ENCODE data around the gene STK32A. TPM values are rescaled to one million over a fixed set of nuclear protein-coding genes. Genes with fewer than 3 reads are reported as not detected.

Gene STK32A
- total RNA-seq, 1 donor from 2014 or later: 0.92 TPM

- intact Hi-C loops (cut with DNase I): loop anchor here (5.0 kb wide), 1 partner anchor 43 kb away; no protein-coding TSS in a partner anchor
- DNase-seq (ENCODE audit: low spot score): no peak
These were observed 174.2 kb downstream of the STK32A start for GRCh38 chr5:147408980-147409379.

GRCh38 chr5:147410496-147411358 lies 175.9 kb downstream of the STK32A start:
- DNase-seq (ENCODE audit: low spot score): no peak
- intact Hi-C loops (cut with DNase I): no loop called here

DNA sequence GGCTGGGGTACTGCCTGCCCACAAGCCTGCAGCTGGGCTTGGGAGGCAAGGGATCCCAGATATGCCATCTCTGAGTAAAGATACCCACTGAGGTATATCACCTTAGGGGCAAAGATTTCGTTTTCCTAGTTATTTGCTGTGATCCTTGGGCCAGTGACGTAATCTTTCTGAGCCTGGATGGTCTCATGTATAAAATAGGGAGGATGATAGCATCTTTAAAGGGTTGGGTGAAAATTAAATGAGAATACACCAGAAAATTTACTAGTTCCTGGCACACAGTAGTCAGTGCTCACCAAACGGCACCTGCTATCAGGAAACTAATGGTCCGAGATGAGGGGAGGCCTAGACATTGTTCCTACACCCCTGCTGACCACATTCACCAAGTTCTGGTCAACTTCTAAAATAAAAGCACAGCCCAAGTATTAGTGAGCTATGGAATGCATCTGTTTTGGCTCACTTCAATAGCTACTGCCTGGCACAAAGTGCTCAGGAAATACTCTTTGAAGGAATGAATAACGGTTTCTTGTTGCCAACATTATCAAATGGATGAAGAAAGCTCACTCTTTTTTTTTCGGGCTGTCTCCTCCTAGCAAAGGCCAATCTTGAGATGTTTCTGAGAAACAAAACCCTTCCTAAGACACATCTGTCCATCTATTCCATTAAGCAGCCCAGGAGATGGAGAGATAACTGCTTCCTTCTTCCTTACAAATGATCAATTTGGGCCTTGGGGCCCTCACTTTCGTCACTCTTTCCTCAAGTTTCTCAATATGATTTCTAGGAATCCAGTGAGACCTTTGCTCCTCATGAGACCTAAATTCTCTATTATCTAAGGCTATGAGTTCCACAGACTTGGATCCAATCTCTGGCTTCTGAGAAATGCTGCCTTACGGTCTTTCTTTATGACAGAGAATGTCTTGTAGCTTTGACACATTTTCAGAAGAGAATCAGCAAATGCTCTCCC lies 176.8 kb downstream of the STK32A start:
- intact Hi-C loops (cut with DNase I): no loop called here
- DNase-seq (ENCODE audit: low spot score): no peak

- DNase-seq (ENCODE audit: low spot score): no peak
- intact Hi-C loops (cut with DNase I): no loop called here
These were observed 177.7 kb downstream of the STK32A start for GRCh38 chr5:147412561-147412960.

- no peak for DNase-seq (ENCODE audit: low spot score)
- intact Hi-C loops (cut with DNase I): no loop called here
These were observed 178.4 kb downstream of the STK32A start for GRCh38 chr5:147413266-147413665.

- DNase-seq (ENCODE audit: low spot score): no peak
These were observed 180.8 kb downstream of the STK32A start for GRCh38 chr5:147415651-147416050.

DNA sequence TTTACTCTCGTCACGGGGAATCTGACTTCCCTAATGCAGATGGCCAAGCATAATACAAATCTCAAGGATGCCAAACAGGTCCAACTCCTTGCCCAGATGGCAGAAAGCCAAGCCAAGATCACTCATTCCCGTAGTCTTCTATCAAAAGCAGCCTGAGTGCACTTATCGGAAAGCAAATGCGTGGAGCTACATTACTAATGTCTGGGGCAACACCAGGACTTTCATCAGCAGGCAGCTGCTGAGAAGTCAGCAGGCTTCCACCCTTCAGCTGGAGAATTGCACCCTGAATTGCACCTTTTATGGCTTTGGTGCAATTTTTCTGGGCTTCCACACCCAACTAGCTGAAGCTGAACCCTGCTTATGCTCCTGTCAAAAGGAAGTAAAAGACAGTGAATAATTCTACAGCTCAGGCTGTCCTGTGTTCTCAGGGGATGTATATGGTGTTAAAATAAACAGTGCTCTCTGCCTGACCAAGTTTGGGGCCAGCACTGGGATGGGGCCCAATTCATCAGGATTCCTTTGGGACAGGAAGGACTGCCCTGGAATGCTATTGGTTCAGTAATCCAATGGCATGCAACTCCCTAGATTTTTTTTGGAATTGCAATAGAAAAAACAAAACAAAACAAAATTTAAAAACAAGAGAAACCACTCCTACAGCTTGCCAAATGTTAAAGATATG lies 182.4 kb downstream of the STK32A start:
- intact Hi-C loops (cut with DNase I): no loop called here
- DNase-seq (ENCODE audit: low spot score): no peak

More at GRCh38 chr5:147415651-147416050, 180.8 kb downstream of the STK32A start:
- intact Hi-C loops (cut with DNase I): no loop called here

- intact Hi-C loops (cut with DNase I): no loop called here
- DNase-seq (ENCODE audit: low spot score): no peak
These were observed 183.8 kb downstream of the STK32A start for GRCh38 chr5:147418613-147419012.

GRCh38 chr5:147426640-147427327 lies 192.0 kb downstream of the STK32A start:
- DNase-seq (ENCODE audit: low spot score): no peak
- intact Hi-C loops (cut with DNase I): no loop called here

- DNase-seq (ENCODE audit: low spot score): no peak
- intact Hi-C loops (cut with DNase I): no loop called here
These were observed 192.9 kb downstream of the STK32A start for GRCh38 chr5:147427521-147428401.

DNA sequence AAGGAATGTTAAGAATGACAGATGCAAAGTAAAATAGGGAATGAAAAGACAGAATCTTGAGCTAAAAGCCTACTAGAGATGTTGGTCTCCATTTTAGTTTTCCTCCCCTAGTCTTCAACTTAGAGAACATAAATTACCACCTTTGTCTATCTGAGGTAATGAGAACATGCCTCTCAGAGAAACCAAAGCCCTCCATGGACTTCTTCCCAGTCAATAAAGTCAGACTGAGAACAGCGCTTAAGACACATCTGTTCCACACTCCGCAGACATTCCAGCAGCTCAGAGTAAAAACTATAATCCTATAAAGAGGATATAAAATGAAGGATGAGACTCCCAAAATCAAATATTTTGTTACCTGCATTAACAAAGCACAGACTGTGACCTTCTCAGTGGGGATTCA lies 195.8 kb downstream of the STK32A start:
- intact Hi-C loops (cut with DNase I): no loop called here
- no peak for DNase-seq (ENCODE audit: low spot score)

DNA sequence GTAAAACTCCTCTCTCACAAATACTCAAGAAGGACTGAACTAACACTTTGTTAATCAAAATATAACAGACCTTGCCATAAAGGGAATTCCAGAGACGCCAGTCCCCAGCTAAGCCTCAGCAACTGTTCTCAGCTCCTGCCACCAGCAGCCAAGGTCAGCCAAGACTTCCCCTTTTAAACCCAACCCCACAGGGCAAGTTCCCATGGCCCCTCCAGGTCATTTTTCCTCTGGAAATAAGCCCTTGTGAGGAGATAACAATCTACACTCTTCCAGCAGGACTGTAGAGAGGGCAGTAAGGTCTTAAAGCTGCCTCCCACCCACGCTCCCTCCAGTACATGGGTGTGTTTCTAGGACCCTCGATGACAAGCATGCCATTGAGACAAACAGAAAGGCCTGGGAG lies 196.8 kb downstream of the STK32A start:
- intact Hi-C loops (cut with DNase I): no loop called here
- no peak for DNase-seq (ENCODE audit: low spot score)

DNA sequence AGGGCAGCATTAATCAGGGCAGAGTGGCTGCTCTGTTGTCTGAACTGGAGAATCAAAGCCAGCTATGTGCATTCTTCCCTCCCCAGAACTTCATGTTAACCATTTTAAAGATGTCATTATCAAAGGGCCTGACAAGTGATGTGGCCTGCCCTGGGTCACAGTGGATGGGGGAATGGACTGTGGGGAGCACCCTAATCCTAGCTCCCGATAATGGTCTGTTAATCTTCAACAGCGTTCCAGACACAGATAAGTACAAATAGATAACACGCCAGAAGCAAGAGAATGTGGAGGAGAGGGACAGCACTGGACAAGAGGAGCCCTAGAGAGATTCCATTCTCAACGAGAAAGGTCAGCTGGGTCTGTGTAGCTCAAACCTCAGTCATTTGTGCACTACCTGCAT lies 197.5 kb downstream of the STK32A start:
- no peak for DNase-seq (ENCODE audit: low spot score)
- intact Hi-C loops (cut with DNase I): no loop called here

GRCh38 chr5:147434049-147434448 lies 199.2 kb downstream of the STK32A start:
- DNase-seq (ENCODE audit: low spot score): no peak
- intact Hi-C loops (cut with DNase I): no loop called here

DNA sequence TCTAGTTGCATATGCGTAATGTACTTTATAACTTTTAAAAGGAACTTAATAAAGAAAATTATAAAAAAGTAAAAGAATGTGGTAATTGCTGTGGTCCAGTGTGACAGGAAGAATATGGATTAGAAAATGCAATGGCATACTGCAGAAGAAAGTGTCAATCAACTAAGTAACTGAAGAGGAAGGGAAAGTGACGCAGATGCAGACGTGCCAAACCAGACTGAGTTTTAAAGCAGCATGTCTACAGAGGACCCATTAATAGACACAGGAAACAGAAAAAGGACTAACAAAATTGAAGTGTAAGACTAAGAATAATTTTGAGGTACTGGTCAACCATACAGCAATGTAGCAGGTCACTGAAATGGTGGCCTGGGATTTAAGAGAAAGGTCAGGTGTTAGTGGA lies 201.8 kb downstream of the STK32A start:
- DNase-seq (ENCODE audit: low spot score): no peak
- intact Hi-C loops (cut with DNase I): no loop called here

- DNase-seq (ENCODE audit: low spot score): no peak
- intact Hi-C loops (cut with DNase I): no loop called here
These were observed 202.4 kb downstream of the STK32A start for GRCh38 chr5:147437161-147437596.

All from cardiac septum (tissue), 1 donor.